GM12878 (cell line): ENCODE measurements around the gene ARAP2. TPM values are rescaled to one million over a fixed set of nuclear protein-coding genes. Genes with fewer than 3 reads are reported as not detected.

Experiments
- JUND ChIP-seq: IDR thresholded peaks from 2 replicates; pipeline ENCODE4 v1.6.1; 2012; ENCODE audit warnings: low read depth, mild to moderate bottlenecking, low read length, improper control_type of control experiment, moderate library complexity
- NR2C1 ChIP-seq: fragments of 450-650 bp; IDR thresholded peaks from 2 replicates; pipeline ENCODE4 v1.6.1; 2017; ENCODE audit warnings: antibody characterized with exemption, mild to moderate bottlenecking, moderate library complexity
- NRF1 ChIP-seq: conservative IDR thresholded peaks from 2 replicates; pipeline ENCODE4 v1.6.1; 2011; ENCODE audit warnings: mild to moderate bottlenecking, low read depth, low read length, improper control_type of control experiment
- POLR2AphosphoS5 ChIP-seq: IDR thresholded peaks from 2 replicates; pipeline ENCODE4 v1.6.1; 2011; ENCODE audit warnings: mild to moderate bottlenecking, low read length, inconsistent platforms
- RELA ChIP-seq: fragments of 450-650 bp; IDR thresholded peaks from 2 replicates; pipeline ENCODE4 v1.8.0; 2014; ENCODE audit warnings: borderline replicate concordance; ENCODE audit not compliant: partially characterized antibody
- SUZ12 ChIP-seq: fragments of 200-600 bp; sonication (generic); IDR thresholded peaks from one replicate; pipeline ENCODE4 v1.6.1; 2018; ENCODE audit warnings: antibody characterized with exemption, mild to moderate bottlenecking; ENCODE audit not compliant: unreplicated experiment
- polyA plus RNA-seq, 11 experiments: library from polyadenylated mRNA; depleted of rRNA in 4 of 11; unstranded in 6 of 11; stranded (reverse) in 5 of 11; fragments of >200 nt; fragmentation: Nextera tagmentation in 4 of 11; fragmentation: Illumina TruSeq in 1 of 11; extraction: Ambion mirVana in 4 of 11; extraction: Trizol in 1 of 11; gene quantifications; 1 replicate in 1 of 11; 2 replicates in 10 of 11; pipeline versions ENCODE4 v1.2.1 to v1.2.3, GENCODE V29; 2011 to 2016; ENCODE audit warnings: inconsistent platforms in 2 of 11, missing spikeins in 2 of 11, low read depth in 1 of 11
- total RNA-seq, 4 experiments: library from RNA; depleted of rRNA in 3 of 4; stranded (reverse); fragments of >200 nt in 3 of 4; fragmentation: Illumina TruSeq in 1 of 4; extraction: Trizol in 1 of 4; gene quantifications; 2 replicates each; pipeline versions ENCODE4 v1.2.1 to v1.2.3, GENCODE V29; 2013 to 2021

The ARAP2 gene
- total and polyA plus RNA-seq, 10 of the 15 experiments (the other 5 are each of a cell fraction or from before 2014, with no cell fraction given) = 5.4 to 36.1 (median 12.2) TPM

GRCh38 chr4:36020351-36020750 lies 224.0 kb downstream of the ARAP2 start (continued):
- TF ChIP-seq JUND (no peak), SUZ12 (no peak), RELA (no peak), NR2C1 (no peak), POLR2AphosphoS5 (no peak), NRF1 (no peak)

Other genes with a start within 250 kb of the ARAP2 start
- 1.3 TPM in 2 replicates for gene DTHD1, start 37.1 kb upstream of the ARAP2 start, total RNA-seq (2014; rRNA removed)
- gene DTHD1, start 37.1 kb upstream of the ARAP2 start, total RNA-seq (2014; rRNA removed; fragmentation: Illumina TruSeq; extraction: Trizol) = 1.7 and 1.8 TPM in 2 replicates
- 2.0 and 2.1 TPM in 2 replicates for gene DTHD1, start 37.1 kb upstream of the ARAP2 start, total RNA-seq (2021)
- 0.05 and 0.19 TPM in 2 replicates for gene DTHD1, start 37.1 kb upstream of the ARAP2 start, polyA plus RNA-seq (2011; rRNA removed)
- 2.8 and 4.6 TPM in 2 replicates for gene DTHD1, start 37.1 kb upstream of the ARAP2 start, polyA plus RNA-seq (2014; fragmentation: Illumina TruSeq; extraction: Trizol)
- 1 to 10 TPM; 1.2 to 1.5 TPM for gene DTHD1, start 37.1 kb upstream of the ARAP2 start, polyA plus RNA-seq (2014; fragmentation: Nextera tagmentation; extraction: Ambion mirVana)
- gene DTHD1, start 37.1 kb upstream of the ARAP2 start, polyA plus RNA-seq (2014; rRNA removed) = 1.1 and 2.2 TPM in 2 replicates
- 1 to 10 TPM; 1.1 to 1.3 TPM for gene DTHD1, start 37.1 kb upstream of the ARAP2 start, polyA plus RNA-seq (2016; fragmentation: Nextera tagmentation; extraction: Ambion mirVana)